Suppressor macrophage (primary cell): ENCODE measurements around the gene ASXL2.
A peak's percentile ranks its signal among the peaks of the same experiment; 100 is the strongest.

Source experiments
- DNase-seq, 4 experiments: peaks; one replicate each; pipeline ENCODE4 v3.0.0-alpha.2; 2020 to 2022

ASXL2 gene

DNA sequence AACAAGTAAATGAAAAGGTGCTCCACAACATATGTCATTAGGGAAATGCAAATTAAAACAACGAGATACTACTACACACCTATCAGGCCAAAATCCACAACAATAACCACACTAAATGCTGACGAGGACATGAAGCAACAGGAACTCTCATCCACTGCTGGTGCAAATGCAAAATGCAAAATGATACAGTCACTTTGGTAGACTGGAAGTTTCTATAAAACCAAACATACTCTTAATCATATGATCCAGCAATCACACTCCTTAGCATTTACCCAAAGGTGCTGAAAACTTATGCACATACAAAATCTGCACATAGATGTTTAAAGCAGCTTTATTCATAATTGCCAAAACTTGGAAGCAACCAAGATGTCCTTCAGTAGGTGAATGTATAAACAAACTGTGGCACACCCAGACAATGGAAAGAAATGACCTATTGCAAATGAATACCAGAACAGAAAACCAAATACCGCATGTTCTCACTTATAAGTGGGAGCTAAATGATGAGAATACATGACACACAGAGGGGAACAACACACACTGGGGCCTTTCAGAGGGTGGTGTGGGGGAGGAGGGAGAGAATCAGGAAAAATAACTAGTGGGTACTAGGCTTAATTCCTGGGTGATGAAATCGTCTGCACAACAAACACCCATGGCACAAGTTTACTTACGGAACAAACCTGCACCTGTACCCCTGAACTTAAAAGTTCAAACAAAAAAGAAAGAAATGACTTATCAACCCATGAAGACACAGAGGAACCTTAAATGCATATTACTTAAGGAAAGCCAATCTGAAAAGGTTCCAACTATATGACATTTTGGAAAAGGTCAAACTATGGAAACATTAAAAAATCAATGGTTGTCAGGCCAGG is 80.4 kb downstream of the ASXL2 start:
- no peak for DNase-seq

DNA sequence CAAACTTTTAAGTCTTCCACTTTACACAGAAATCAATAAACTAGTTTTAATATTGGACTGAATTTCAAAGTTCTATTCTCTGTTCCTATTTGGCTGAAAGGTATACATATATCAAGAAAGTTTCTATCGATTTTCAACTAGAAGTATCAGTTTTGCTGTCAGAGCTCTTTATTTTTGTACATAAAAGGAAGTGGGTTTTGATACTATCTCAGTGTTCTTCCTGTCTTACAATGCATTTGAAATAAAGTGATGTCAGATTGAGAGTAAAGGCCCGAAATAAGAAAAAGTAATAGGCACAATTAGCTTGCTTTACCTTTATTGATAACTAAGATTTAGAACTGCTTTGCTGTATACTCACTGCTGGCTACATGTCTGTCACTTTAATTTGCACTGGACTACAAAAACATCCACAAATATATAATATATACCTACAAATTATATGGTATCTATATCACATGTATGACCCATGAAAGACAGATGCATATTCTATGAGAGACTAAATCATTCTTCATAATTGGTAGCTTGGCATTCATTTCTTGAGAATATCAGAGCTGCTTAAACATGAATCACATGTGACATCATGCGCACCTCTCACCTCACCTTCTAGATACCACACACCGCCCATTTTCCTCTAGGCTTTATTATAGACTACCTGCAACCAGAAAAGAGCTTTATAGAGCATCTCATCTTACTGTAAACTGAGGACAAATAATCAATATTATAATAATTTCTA is 83.6 kb downstream of the ASXL2 start:
- no peak for DNase-seq

- DNase-seq: no peak
Measured at GRCh38 chr2:25790074-25790790, 88.1 kb downstream of the ASXL2 start.

DNA sequence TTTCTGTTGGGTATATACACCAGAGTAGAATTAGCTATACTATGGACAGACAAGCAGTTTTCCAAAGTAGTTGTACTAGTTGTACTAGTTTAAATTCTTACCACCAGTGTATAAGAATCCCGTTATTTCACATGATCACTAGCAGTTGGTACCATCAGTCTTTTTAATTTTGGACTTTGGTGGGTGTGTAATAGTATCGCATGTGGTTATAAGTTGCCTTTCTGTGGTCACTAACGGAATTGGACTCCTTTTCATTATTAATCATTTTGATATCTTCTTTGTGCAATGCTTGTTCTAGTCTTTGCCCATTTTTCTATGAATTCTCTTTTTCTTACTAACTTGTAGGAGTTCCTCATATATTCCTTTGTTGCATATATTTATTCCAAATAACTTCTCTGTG is 89.8 kb downstream of the ASXL2 start:
- DNase-seq: no peak

GRCh38 chr2:25787020-25787419 is 91.3 kb downstream of the ASXL2 start:
- no peak for DNase-seq

DNA sequence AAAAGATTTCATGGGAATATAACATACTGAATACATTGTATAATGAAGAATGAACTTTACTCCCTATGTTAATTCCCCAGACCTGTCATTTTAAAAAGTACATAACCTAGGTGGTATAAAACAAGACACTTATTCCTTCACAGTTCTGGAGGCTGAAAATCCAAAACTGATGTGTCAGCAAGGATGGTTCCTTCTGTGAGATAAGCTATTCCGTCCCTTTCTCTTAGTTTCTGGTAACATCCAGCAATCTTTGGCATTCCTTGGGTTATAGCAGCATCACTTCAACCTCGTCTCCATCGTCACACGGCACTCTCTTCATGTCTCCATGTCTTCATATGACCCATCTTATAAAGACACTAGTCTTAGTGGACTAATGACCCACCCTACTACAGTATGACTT is 93.9 kb downstream of the ASXL2 start:
- no peak for DNase-seq

GRCh38 chr2:25777077-25777476 is 101.2 kb downstream of the ASXL2 start:
- DNase-seq: no peak

GRCh38 chr2:25772078-25772477 is 106.2 kb downstream of the ASXL2 start:
- no peak for DNase-seq

- DNase-seq: no peak
Measured at GRCh38 chr2:25763575-25763974, 114.7 kb downstream of the ASXL2 start.

DNA sequence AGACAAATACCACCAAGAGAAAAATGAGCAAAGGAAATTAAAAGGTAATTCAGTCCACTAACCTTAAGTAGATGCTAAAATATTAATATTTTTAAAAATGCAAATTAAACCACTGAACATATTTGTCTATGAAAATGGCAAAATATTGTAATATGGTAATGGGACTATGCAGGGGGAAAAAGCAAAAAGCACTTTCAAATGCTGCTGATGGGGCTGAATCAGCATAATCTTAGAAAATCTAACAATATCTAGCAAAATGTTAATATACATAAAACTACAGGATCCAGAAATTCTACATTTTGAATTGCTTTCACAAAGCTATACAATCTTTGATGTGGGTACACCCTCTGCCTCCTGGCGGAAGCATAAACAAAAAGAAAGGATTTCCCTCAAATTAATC is 118.0 kb downstream of the ASXL2 start:
- DNase-seq: no peak

DNA sequence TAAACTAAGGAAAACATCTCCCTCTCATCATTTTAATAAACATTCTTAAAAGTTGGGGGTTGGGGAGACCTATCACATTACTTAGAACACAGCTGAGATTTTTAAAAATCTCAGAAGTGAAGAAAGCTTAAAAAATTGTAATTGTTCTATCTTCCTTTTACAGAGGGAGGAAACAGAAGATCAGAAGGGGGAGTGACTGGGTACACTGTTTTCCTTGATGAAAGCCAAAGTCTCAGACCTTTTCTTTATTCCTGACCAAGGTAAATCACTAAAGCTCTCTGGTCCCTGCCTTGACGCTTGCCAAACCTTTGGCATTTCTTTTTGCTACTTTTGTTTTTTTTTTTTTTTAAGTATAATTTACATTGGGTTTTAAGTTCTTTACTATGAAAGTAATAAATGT is 119.9 kb downstream of the ASXL2 start:
- DNase-seq: no peak

- DNase-seq: no peak
Measured at GRCh38 chr2:25757906-25758305, 120.4 kb downstream of the ASXL2 start.

GRCh38 chr2:25756536-25756935 is 121.8 kb downstream of the ASXL2 start:
- peak; percentile 60 to 83 (median 70) for DNase-seq

DNA sequence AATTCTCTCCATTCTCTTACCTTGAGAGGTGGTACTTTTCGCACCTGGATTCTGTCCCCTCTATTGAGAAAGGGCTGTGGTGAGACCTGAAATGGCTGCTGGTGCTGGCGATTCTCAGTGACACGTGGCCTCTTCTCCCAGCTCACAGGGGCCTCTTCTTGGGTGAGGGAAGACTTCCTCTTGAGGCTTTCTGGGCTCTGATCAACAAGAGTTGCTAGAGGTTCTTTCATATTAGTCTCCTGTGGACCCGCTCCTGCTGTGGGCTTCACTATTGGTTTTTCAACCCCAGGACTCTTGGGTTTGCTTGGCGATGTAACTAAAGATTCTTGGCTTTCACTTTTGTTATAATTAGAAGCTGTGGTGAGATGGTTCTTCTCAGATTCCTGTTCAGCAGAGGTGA is 128.6 kb downstream of the ASXL2 start:
- DNase-seq: no peak

- DNase-seq: no peak
Measured at GRCh38 chr2:25744055-25744454, 134.2 kb downstream of the ASXL2 start.

DNA sequence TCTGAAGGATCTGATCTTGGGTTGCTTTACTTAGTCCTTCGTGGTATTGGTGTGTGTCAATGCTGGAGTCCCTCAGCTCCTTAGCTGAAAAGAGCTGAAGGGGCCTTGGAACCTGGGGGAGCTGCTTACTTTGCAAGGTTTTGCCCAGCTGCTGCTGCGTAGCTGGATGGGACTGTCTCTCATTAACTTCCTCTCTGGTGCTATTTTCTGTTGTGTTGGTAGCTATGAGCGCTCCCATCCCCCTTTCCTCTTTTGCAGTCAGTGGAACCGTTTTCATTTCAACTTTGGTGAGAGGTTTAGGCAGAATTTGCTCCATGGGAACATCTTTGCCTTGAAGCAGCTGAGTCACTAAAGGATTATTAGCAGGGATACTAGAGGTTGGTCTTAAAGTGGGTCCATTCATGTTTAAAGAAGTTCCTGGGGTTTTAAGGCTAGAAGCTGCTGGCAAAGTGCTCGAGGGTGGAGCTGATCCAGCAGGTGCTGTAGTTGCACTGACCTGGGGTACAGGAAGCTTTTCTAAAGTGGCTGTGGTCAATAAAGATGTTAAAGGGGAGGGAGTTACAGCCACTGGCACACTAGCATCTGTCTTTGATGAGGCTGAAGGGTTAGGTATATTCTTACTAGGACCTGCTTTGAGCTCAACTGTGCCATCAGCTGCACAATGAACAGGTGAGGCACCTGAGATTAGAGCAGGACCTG is 135.0 kb downstream of the ASXL2 start:
- peak; percentile 26 to 64 (median 57) for DNase-seq

GRCh38 chr2:25742501-25742900 is 135.8 kb downstream of the ASXL2 start:
- no peak for DNase-seq

- no peak for DNase-seq
Measured at GRCh38 chr2:25740810-25741381, 137.4 kb downstream of the ASXL2 start.

GRCh38 chr2:25738383-25739343 is 139.6 kb downstream of the ASXL2 start:
- DNase-seq: no peak

GRCh38 chr2:25736899-25737515 is 141.3 kb downstream of the ASXL2 start:
- DNase-seq: no peak

DNA sequence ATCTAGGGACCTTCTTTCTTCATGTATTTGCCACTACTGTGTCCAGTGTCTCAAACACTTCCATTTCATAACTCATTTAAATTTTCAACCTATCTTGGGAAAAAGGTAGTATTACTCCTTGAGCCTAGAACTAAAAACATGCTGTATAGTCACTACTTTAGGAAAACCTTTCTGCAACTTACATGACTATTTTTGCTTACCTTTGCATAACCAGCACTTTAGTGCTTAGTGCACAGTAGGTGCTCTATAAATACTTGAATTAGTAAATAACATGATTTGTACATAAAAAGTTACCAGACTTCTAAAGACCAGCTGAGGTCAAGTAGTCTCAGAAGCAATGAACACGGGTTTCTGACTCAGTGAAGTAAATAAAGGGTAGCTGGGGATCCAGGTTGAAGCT is 142.5 kb downstream of the ASXL2 start:
- no peak for DNase-seq
